GM19463 (cell line): Measurements from ENCODE around the gene DGKH.

Experiments
- ATAC-seq: cut with Tn5 transposase; IDR thresholded peaks from one replicate; pipeline ENCODE4 v1.9.1; 2021; ENCODE audit warnings: mild to moderate bottlenecking, moderate library complexity; ENCODE audit not compliant: unreplicated experiment

DGKH gene

DNA sequence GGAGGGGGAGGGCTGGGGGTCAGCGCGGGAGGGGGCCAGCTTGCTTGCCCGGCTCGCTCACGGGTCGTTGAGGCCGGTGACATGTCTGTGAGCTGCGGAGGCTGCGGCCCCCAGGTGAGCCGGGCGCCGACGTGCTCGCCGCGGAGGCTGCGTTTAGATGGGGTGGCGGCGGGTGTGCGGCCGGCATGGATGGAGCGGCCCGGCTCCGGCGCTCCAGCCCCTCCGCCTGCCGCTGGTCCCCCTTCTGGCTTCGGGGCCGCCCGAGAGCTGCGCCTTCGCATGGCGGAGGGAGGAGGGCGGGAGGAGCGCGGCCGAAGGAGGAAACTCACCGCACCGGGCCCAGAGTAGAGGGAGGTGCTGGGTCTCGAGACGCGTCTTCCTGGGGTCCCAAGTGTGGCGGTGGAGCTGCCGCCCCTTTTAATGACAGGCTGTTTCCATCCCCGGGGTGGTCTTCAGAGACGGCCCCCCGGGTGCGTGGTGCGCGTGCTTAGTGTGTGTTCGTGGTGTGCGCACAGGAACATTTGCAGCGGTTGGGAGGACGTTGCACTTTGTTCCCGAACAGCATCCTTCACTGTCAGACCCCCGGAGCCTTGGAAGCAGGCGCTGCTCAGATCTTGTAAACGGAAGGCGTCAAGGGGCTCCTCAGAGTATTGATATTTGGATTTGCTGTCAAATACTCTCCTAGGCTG, 223.8 kb downstream of the DGKH start, which contains the start of gene AKAP11:
Gene AKAP11 (plus strand): TSS at position 38 of the 689 bp plus-strand sequence. CDS start 14,197 bp downstream, outside the sequence.
- peak; percentile 15 for ATAC-seq

DNA sequence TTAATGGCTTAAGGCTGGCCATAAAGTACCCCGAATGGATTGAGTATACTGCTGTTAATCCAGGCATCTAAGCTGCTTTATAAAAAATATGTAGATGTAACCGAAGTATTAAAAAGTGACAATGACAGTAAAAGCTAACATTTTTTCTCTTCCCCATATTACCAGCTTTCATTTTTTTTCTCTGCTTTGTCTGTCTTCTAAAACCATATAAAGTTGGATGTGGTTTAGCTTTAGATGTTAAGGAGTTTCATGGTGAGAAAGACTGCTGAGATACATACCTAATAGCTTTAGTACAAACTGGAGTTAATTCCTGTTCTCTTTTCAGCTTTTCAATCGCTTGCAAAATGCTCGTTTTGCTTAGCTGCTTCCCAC, 224.3 kb downstream of the DGKH start:
- ATAC-seq: no peak

DNA sequence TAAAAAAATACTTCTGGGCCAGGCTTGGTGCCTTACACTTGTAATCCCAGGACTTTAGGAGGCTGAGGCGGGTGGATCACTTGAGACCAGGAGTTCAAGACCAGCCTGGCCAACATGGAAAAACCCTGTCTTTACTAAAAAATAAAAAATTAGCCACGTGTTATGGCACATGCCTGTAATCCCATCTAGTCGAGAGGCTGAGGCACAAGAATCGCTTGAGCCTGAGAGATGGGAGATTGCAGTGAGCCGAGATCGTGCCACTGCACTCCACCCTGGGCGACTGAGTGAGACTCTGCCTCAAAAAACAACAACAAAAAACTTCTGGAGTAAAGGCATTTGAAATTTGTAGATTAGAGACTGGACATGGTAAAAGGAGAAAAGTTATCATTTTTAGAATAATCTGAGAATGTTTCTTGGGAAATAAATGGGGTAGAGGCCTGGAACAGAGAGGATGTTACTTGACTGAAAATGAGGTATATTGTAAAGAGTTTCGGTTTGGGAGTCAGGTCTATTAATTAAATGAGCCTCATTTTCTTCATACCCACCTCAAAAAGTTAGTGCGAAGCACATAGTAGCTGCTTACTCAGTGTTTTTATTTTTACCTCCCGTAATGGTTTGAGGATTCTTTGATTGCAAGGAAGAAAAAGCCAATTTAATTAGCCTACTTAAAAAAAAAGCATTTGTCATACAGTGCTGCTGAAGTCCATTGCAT, 226.1 kb downstream of the DGKH start:
- no peak for ATAC-seq

DNA sequence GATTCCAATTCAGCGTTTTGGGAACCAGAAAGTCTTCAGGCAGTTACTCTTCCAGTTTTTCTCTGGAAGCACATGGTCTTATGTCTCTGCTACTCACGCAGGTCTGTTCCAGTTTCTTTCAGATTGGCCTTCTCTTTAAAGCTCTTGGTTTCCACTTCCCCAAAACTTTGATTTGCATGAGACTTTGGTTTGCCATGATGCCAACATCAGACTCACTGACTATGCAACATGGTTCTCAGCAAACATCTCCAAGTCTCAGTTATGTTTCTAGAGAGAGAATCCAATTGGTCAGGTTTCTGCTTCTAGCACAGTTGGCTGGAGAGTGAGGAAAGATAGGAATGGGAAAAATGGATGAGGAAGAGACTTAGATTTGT, 226.6 kb downstream of the DGKH start:
- ATAC-seq: peak; percentile 26

DNA sequence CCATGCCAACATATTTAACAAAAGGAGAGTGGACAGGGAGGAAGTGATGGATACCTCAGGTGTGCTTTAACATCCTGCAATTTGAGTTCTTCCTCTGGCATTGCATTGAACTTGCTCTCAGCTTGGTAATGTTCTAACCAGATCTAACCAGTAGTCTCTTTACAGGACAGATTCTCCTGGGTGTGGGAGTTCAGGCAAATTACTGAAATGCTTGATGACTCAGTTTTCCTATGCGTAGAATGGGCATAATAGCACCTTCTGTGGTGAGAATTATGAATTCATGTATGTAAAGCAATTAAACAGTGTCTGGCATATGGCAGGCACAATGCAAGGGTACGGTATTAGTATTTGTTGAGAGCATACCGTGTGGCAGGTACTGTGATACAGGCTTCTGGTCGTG, 227.1 kb downstream of the DGKH start:
- no peak for ATAC-seq

DNA sequence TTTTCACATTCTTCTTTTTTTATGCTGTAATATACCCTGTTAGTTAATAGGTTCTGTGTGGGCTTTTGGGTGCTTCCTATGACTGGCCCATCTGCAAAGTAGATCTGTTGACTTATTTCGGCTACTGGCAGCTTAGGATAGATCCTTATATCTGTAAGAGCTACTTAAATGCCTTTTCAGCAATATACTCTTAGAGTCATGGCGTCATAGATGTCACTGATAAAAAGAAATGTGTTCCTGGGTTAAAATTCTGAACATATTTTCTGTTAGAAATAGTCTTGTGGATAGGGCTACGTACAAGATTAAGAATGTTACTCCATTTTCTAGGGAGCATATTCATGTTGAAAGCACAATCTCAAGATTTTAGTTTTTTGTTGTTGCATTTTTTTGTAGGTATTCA, 228.2 kb downstream of the DGKH start:
- ATAC-seq: no peak

DNA sequence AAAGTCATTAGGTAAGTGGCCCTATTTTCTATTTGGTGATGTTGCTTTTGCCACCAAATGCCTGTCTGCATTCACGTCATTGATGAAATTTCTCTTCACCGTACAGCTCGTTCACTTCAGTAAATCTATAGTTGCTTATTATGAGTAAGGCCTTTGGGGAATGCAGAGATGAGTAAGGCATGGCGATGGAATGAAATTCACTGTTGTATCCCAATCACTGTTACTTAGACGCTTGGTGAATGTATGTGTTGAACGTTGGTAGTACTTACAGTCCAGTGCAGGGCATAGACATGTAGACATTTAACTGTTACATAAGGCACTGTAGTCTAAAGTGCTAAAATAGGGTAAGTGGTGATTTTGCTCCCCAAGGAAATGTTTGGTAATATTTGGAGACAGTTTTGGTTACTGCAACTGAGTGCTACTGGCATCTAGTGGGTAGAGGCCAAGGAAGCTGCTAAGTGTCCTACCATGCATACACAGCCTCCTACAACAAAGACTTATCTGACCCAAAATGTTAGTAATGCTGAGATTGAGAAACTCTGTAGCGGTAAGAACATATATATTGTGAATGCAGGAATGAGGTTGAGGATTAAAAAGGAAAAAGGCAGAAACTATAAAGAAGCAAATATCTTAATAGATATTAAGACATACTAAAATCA, 229.3 kb downstream of the DGKH start:
- no peak for ATAC-seq

DNA sequence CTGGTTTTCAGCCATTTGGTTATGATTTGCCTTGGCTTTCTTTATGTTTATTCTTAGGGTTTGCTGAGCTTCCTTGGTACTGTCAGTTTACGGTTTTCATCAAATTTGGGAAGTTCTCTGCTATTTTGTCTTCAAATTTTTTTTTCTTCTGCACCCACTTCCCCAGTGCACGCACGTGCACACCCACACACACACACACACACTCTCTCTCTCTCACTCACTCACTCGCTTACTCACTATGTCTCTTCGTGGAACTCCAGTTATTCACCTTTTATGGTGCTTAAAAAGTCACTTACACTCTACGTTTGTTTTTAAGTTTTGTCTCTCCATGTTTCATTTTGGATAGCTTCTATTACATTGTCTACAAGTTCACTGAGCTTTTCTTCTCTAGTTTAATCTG, 230.6 kb downstream of the DGKH start:
- ATAC-seq: no peak

DNA sequence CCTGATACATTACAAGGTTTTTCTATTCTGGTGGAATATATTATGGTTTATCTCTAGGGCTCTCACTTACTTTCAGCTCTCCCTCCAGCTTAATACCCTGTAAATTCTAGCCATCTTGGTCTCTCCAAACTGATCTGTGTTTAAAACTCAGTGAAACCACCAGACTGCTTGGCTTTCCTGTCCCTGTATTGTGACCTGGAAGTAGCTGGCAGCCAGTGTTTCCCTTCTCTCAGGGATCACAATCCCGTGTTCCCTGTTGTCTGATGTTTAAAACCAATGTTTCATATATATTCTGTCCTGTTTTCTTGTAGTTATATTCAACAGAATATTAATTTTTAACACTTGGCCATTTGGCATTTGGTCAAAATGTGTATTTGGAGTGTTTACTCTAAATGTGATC, 231.5 kb downstream of the DGKH start:
- no peak for ATAC-seq

DNA sequence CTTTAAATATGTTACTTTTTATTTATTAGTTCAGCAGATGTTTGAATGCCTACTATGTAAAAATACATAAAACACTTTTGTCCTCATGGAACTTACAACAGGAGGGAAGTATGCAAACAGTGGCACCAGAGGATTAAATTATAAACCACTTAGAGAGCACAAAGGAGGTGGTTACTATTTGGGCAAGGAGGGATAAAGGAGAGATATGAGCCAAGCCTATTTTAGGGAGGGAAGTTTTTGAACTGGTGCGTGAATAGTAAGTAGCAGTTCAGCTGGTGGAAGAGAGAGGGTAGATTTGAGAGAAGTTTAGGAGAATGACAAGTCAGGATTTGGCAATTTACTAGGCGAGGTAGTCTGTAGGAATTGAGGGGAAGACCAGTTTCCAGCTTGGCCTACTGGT, 232.1 kb downstream of the DGKH start:
- no peak for ATAC-seq

DNA sequence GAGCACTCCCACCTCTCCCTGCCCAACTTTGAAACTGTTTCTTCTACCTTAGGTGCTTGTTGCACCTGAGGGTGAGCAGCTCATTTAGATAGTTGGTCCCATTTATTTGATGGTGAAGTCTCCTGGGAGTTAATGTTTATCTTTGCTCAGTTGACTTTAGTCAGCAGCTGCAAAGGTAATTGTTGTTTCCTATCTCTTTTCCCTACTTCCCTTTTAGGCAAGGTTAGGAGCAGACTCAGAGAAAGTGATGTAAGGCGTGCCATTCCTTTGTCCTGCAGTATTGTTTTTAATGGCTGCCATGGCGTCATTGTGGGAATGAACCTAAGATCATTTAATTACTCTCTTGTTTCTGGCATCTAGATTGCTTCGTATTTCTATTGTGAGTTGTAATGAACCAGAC, 235.1 kb downstream of the DGKH start:
- ATAC-seq: no peak

DNA sequence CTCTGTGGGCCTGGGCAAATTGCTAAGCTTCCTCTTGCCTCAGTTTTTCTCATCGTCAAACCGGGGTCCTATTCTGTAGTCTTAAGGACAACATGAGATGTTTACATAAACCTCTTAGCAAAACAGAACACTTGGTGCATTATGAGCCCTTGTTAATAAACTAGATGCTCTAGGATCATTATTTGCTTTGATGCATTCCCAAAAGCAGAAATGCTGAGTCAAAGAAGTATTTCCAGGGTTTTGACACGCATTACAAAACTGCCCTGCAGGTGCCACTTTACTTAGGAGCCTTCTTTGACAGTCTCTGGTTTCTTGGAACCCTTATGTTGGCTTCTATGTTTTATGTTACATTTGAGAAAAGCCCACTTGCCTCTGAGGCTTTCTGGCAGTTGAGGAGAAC, 235.6 kb downstream of the DGKH start:
- ATAC-seq: no peak
